Colon (tissue), 2 donors: ENCODE data around the gene MRPL46.
"Not testable (repeated sequence)": the region's sequence is repeated elsewhere in the genome, so short reads cannot be mapped to it uniquely, and the experiment has no call there.

Experiments used
- FAIRE-seq: peaks from 2 replicates; lab custom pipeline; 2012; peaks lifted over from hg19 to GRCh38; lab: Jason Lieb, UNC
- donor health status: control.
- donor health status: control.

The MRPL46 gene

GRCh38 chr15:88441076-88441730, 26.0 kb downstream of the MRPL46 start:
- no peak for FAIRE-seq

- no peak for FAIRE-seq
Measured at GRCh38 chr15:88440021-88440420, 27.2 kb downstream of the MRPL46 start.

DNA sequence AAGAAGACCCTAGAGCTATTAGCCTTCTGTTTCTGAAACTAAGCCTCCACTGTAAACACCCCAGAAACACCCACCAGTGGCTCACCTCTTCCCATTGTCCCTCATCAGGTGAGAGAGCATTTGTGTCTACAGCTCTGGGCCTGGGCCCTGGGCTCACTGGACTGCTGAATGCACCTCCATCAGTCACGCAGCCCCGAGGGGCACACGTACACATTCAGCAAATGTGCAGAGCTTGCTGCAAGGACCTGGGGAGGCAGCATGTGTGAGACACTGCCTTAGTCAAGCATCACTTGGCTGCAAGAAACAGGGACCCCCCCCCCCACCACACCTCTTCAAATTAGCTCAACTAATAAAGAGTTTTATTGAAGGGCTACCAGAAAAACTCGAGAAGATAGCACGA, 29.0 kb downstream of the MRPL46 start:
- FAIRE-seq: no peak

GRCh38 chr15:88434106-88434505, 33.1 kb downstream of the MRPL46 start:
- not testable (repeated sequence) for FAIRE-seq

- no peak for FAIRE-seq
Measured at GRCh38 chr15:88433046-88433685, 34.0 kb downstream of the MRPL46 start.

DNA sequence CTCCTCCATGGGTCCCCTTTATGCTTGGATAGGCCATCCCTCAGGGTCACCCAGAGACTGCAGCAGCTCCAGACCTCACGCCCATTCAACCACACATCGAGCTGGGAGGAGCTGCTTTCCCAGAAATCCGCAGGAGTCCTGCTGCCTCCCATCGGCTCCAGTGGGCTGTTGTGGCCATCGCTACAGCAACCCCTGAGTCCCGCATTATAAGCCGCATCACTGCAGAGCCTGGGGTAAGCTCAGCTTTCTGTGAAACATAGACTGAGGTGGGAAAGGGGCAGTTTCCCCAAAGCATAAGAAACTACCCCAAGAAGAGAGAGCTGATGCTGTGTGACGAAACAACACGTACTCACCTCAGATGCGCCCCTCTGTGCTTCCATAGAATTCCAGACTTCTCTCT, 35.7 kb downstream of the MRPL46 start:
- FAIRE-seq: no peak

DNA sequence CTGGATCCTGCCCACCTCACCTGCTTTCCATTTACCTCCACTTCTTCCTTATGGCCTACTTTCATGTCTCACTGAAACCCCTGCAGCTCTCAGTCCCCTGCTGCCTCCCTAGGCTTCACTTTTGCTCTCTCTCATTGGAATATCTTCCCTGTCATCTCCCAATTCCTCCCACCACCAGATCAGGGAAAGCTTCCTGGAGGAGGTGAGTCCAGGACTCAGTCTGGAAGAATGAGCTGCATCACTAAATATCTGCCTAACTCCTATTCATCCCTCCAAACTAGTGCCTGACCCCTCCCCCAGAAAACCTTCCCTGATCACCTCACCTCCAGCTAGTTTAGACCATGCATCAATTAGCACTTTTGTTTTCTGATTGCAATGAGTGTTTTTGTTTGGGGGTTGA, 37.1 kb downstream of the MRPL46 start:
- no peak for FAIRE-seq

DNA sequence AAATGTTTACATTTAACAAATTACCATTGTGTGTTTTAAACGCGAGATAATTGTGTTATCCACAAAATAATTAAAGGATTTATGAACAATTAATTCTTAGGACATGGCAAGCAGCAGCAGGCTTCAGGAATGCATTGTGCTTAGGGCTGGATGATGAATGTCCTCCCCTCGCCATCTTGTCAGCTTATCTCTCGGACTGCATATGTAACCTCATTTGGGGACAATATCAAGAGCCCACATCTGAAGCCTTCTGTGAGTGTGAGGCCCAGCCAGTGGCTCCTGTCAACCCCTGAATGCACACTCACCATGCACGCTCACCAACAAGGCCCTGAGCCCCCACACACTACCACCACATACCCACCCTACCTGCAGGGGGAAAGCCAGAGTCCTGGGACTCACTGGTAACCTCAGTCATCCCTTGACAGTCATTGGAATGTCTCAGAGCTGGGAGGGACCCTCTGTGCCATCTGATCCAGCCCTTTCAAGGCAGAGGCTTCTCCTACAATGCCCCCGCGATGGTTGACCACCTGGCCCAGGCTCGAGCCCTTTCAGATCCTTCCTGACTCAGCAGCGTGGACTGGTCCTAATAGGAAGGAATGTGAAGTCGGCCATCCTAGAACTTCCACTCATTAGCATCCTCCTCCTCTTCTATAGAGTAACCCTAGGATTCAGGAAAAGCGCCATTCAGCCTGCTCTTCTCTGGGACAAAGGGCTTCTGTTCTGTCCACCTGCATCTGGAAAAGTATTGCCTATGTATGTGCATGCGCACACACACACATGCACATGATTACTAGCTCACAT, 38.2 kb downstream of the MRPL46 start:
- FAIRE-seq: no peak

GRCh38 chr15:88428053-88428452, 39.1 kb downstream of the MRPL46 start:
- no peak for FAIRE-seq

DNA sequence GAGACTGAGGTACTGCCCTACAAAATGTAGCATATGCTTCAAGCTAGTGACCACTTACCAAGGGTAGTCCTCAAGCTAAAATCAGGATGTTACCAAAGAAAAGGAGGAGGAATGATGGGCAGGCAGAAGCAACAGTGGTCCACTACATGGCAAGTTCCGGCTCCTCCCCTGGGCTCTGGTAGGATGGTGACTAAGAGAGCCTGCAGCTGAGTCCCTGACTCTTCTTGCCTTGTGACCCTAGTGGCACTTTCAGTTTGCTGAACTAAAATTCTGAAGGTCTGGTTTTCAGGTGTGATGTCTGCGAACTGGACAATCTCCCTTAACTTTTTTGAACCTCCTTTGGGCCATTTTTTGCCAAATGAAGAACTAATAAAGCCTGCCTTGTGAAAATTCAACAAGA, 40.9 kb downstream of the MRPL46 start:
- FAIRE-seq: no peak

DNA sequence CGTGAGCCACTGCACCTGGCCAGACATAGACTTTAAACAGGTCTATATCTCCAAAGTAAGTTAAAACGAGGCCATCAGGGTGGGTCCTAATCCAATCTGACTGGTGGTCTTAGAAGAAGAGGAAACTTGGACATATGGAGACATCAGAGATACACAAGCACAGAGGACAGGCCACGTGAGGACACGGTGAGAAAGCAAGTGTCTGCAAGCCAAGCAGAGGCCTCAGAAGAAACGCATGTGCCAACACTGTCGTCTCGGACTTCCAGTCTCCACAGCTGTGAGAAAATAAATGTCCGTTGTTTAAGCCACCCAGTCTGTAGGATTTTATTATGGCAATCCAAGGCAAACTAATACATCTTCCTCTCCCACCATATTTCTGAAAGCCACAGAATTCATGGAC, 43.9 kb downstream of the MRPL46 start:
- no peak for FAIRE-seq

GRCh38 chr15:88419830-88420229, 47.4 kb downstream of the MRPL46 start:
- no peak for FAIRE-seq
